Stomach (tissue), 4 donors: Measurements from ENCODE around the gene TCAIM.

ENCODE experiments used
- CTCF ChIP-seq, 7 experiments: fragments of 450-650 bp in 4 of 7; fragments of 200-600 bp in 3 of 7; sonication (generic) in 3 of 7; IDR thresholded peaks; one replicate each; pipeline ENCODE4 v1.5.1; 2016 to 2019; ENCODE audit warnings: antibody characterized with exemption in 7 of 7, control low read depth in 2 of 7, mild to moderate bottlenecking in 1 of 7
- POLR2A ChIP-seq, 4 donors: fragments of 450-650 bp; IDR thresholded peaks; one replicate each; pipeline ENCODE4 v1.6.1; 2016; ENCODE audit warnings: antibody characterized with exemption in 4 of 4, control low read depth in 2 of 4, mild to moderate bottlenecking in 1 of 4, moderate library complexity in 1 of 4
- POLR2AphosphoS5 ChIP-seq, 3 donors: sonication (generic); formaldehyde crosslinking; IDR thresholded peaks; one replicate each; pipeline ENCODE4 v1.6.1; 2016; ENCODE audit warnings: antibody characterized with exemption in 3 of 3

GRCh38 chr3:44396200-44397171 is 57.9 kb downstream of the TCAIM start:
- TF ChIP-seq CTCF (IDR thresholded peaks at IDR 0.05) = no peak
- TF ChIP-seq POLR2A (IDR thresholded peaks at IDR 0.05) = no peak
- no peak for TF ChIP-seq POLR2AphosphoS5 (IDR thresholded peaks at IDR 0.05)
